Measurements from ENCODE around the gene COPA. TPM values are rescaled to one million over a fixed set of nuclear protein-coding genes. Genes with fewer than 3 reads are reported as not detected.

COPA gene
- total RNA-seq, 1 donor from 2014 or later: 180 TPM

- H3K9me3 Mint-ChIP-seq: no peaks in the 10 kb centered on the region
- DNase-seq (ENCODE audit: low spot score in 2 of 2, unreplicated experiment in 2 of 2): no peak
- TF ChIP-seq, protein P1, sequence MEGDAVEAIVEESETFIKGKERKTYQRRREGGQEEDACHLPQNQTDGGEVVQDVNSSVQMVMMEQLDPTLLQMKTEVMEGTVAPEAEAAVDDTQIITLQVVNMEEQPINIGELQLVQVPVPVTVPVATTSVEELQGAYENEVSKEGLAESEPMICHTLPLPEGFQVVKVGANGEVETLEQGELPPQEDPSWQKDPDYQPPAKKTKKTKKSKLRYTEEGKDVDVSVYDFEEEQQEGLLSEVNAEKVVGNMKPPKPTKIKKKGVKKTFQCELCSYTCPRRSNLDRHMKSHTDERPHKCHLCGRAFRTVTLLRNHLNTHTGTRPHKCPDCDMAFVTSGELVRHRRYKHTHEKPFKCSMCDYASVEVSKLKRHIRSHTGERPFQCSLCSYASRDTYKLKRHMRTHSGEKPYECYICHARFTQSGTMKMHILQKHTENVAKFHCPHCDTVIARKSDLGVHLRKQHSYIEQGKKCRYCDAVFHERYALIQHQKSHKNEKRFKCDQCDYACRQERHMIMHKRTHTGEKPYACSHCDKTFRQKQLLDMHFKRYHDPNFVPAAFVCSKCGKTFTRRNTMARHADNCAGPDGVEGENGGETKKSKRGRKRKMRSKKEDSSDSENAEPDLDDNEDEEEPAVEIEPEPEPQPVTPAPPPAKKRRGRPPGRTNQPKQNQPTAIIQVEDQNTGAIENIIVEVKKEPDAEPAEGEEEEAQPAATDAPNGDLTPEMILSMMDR (IDR thresholded peaks at IDR 0.05; ENCODE audit: unreplicated experiment): no peak
- H3K4me3 Mint-ChIP-seq: no peak overlapping the region
- H3K27me3 Mint-ChIP-seq (ENCODE audit: low read depth): peaks cover 2% of the 10 kb centered on the region
- H3K4me1 Mint-ChIP-seq: peaks cover 8% of the 10 kb centered on the region
- H3K36me3 Mint-ChIP-seq: peaks cover 8% of the 10 kb centered on the region
- H3K27ac Mint-ChIP-seq: no peak overlapping the region
Observed at GRCh38 chr1:160365325-160365724, 22.3 kb upstream of the COPA start.

DNA sequence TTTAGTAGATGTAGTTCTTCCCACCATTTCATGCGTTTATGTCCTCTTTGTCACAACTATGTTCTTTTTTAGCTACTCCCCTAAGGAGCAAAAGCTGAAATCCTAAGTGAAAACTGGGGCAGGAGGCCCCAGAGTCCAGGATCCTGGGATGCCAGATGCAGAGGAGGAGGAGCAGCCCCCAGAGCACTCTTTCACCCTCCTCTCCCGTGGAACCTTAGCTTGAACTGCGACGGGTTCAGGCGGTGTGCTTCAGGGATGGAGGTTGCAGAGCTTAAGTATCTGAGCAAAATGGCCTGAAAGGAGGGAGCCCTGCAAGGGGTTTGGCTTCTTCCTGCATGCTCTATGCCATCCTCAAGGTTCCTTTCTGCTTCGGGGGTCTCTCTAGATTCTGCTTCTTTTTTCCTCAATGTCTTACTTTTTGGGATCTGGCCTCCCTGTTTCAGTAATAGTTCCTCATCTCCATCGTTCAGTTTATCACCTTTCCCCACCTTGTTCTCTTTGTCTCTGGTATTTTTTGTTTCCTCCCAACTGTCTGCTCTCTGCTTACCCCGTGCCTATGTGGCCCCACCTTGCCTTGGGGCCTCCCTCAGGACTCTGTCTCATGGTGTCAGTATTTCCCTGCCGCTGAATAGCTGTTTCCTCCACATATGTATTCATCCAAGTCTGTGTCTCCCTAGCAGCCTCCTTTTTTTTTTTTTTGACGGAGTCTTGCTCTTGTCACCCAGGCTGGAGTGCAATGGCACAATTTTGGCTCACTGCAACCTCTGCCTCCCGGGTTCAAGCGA lies 21.1 kb upstream of the COPA start:
- Mint-ChIP-seq H3K27ac (no peak overlapping the region), H3K4me3 (no peak overlapping the region), H3K27me3 (ENCODE audit: low read depth) (peaks cover 2% of the 10 kb centered on the region), H3K9me3 (no peaks in the 10 kb centered on the region), H3K4me1 (peaks cover 8% of the 10 kb centered on the region), H3K36me3 (peaks cover 11% of the 10 kb centered on the region)
- TF ChIP-seq, protein P1 (IDR thresholded peaks at IDR 0.05; ENCODE audit: unreplicated experiment): no peak
- no peak for DNase-seq (ENCODE audit: low spot score in 2 of 2, unreplicated experiment in 2 of 2)

- Mint-ChIP-seq H3K36me3 (peaks cover 19% of the 10 kb centered on the region), H3K4me1 (peaks cover 8% of the 10 kb centered on the region), H3K27ac (no peak overlapping the region), H3K9me3 (no peaks in the 10 kb centered on the region), H3K27me3 (ENCODE audit: low read depth) (no peaks in the 10 kb centered on the region), H3K4me3 (no peak overlapping the region)
- TF ChIP-seq, protein P1 (IDR thresholded peaks at IDR 0.05; ENCODE audit: unreplicated experiment): no peak
- no peak for DNase-seq (ENCODE audit: low spot score in 2 of 2, unreplicated experiment in 2 of 2)
Observed at GRCh38 chr1:160363010-160363409, 20.0 kb upstream of the COPA start.

DNA sequence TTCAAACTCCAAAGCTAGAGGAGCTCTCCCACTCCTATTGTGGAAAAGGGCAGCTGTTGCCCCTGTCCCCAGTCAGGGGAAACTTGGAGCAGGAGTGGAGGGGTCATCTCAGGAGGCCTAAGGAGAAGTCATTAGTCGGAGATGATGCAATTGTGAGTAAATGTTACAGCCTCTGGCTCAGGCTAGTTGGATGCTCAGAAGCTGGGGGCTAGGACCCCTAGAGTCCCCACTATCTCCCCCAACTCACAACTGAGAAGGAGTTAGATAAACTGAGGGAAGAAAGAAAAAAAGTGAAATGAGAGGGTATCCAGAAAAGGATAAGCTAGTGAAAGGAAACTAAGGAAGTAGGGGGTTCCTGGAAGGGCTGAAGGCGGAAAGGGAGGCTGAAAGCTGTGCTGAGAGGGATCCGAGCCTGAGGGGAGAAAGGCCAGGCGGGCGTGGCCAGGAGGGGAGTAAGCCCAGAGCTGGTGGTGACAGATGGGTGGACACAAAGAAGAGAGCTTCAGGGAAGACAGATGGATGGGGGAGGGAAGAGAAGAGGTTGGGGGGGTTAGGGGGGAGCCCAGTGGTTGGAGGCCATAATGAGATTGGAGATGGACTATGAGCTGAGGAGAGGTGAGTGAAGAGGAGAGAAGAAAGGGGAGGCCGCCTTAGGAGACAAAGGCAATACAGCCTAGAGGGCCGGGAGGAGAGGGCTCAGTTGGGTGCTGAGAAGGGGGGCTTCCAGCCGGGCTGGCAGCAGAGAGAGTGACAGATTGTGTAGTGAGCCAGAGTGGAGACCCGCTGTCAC lies 19.3 kb upstream of the COPA start:
- Mint-ChIP-seq H3K27ac (no peak overlapping the region), H3K9me3 (no peaks in the 10 kb centered on the region), H3K27me3 (ENCODE audit: low read depth) (no peaks in the 10 kb centered on the region), H3K4me3 (no peak overlapping the region), H3K36me3 (peaks cover 23% of the 10 kb centered on the region), H3K4me1 (peaks cover 8% of the 10 kb centered on the region)
- TF ChIP-seq, protein P1 (IDR thresholded peaks at IDR 0.05; ENCODE audit: unreplicated experiment): no peak
- DNase-seq (ENCODE audit: low spot score in 2 of 2, unreplicated experiment in 2 of 2): no peak

DNA sequence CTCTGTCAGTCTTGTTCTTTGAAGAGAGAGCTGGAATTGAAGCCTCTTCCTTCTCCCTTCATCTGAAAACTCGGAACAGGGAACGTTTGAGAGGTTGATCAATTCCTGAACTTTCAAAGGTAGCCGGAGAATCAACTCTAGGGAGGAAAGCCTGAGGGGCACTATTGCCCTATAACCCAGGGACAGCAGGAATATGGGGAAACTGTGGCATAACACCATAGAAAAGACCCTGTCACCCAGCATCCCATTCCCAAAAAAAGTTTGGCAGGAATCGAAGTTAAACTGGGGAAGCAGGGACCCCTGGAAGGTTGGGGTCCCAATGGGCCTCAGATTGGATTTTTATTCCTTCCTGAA lies 18.7 kb upstream of the COPA start:
- H3K27ac Mint-ChIP-seq: no peak overlapping the region
- TF ChIP-seq, protein P1 (IDR thresholded peaks at IDR 0.05; ENCODE audit: unreplicated experiment): no peak
- peaks cover 8% of the 10 kb centered on the region for H3K4me1 Mint-ChIP-seq
- DNase-seq (ENCODE audit: low spot score in 2 of 2, unreplicated experiment in 2 of 2): no peak
- peaks cover 27% of the 10 kb centered on the region for H3K36me3 Mint-ChIP-seq
- no peaks in the 10 kb centered on the region for H3K9me3 Mint-ChIP-seq
- H3K4me3 Mint-ChIP-seq: no peak overlapping the region
- no peaks in the 10 kb centered on the region for H3K27me3 Mint-ChIP-seq (ENCODE audit: low read depth)

Data from mesothelial cell of epicardium (in vitro differentiated cells).